Activated naive CD4-positive, alpha-beta T cell treated with anti-CD3 and anti-CD28 coated beads, Interleukin-2, amount 10 ng/mL, durations not matched to agents 7 days and 5 days (primary cell): Measurements from ENCODE around the gene ANGPTL5.
"Not testable (repeated sequence)": the region's sequence is repeated elsewhere in the genome, so short reads cannot be mapped to it uniquely, and the experiment has no call there.

Experiments used
- CTCF ChIA-PET: fragments of 350-600 bp; sonication (Branson Sonifier 250); formaldehyde crosslinking; loops from one replicate; lab custom pipeline; 2021; ENCODE audit warnings: antibody characterized with exemption; lab: Charles Lee
- DNase-seq: peaks from one replicate; pipeline ENCODE4 v3.0.0-alpha.2; 2020
- H3K27ac Mint-ChIP-seq: one replicate; pipeline ENCODE4 v1.8.0; 2021; ENCODE audit warnings: mild to moderate bottlenecking, moderate library complexity, mixed read lengths
- H3K27me3 Mint-ChIP-seq: one replicate; pipeline ENCODE4 v1.8.0; 2021; ENCODE audit warnings: mild to moderate bottlenecking, mixed read lengths
- H3K36me3 Mint-ChIP-seq: one replicate; pipeline ENCODE4 v1.8.0; 2021; ENCODE audit warnings: mixed read lengths
- H3K4me1 Mint-ChIP-seq: one replicate; pipeline ENCODE4 v1.8.0; 2021; ENCODE audit warnings: mixed read lengths
- H3K4me3 Mint-ChIP-seq: one replicate; pipeline ENCODE4 v1.8.0; 2021; ENCODE audit warnings: mild to moderate bottlenecking, moderate library complexity, mixed read lengths
- H3K9me3 Mint-ChIP-seq: one replicate; pipeline ENCODE4 v1.8.0; 2021; ENCODE audit warnings: mixed read lengths

ANGPTL5 gene

GRCh38 chr11:101867951-101868350, 48.4 kb downstream of the ANGPTL5 start:
- no peaks in the 10 kb centered on the region for H3K9me3 Mint-ChIP-seq
- H3K27ac Mint-ChIP-seq, result no peak overlapping the region
- no peaks in the 10 kb centered on the region for H3K27me3 Mint-ChIP-seq
- CTCF ChIA-PET, result no interaction called here
- no peak for DNase-seq
- H3K4me1 Mint-ChIP-seq, result no peaks in the 10 kb centered on the region
- H3K4me3 Mint-ChIP-seq, result no peak overlapping the region
- no peaks in the 10 kb centered on the region for H3K36me3 Mint-ChIP-seq

- Mint-ChIP-seq H3K36me3 (no peaks in the 10 kb centered on the region), H3K27ac (no peak overlapping the region), H3K9me3 (no peaks in the 10 kb centered on the region), H3K4me1 (no peaks in the 10 kb centered on the region), H3K4me3 (no peak overlapping the region), H3K27me3 (no peaks in the 10 kb centered on the region)
- CTCF ChIA-PET, result no interaction called here
- DNase-seq, result no peak
Measured at GRCh38 chr11:101866619-101867491, 49.5 kb downstream of the ANGPTL5 start.

GRCh38 chr11:101864098-101864497, 52.2 kb downstream of the ANGPTL5 start:
- H3K36me3 Mint-ChIP-seq, result no peaks in the 10 kb centered on the region
- H3K4me1 Mint-ChIP-seq, result no peaks in the 10 kb centered on the region
- no peak for DNase-seq
- no peaks in the 10 kb centered on the region for H3K9me3 Mint-ChIP-seq
- H3K27me3 Mint-ChIP-seq, result no peaks in the 10 kb centered on the region
- CTCF ChIA-PET, result interaction anchor here (0.6 to 5.9 kb wide), 4 partner anchors 17 to 749 kb away, joined by 3 to 116 read pairs (median 4); no protein-coding TSS in a partner anchor
- no peak overlapping the region for H3K4me3 Mint-ChIP-seq
- no peak overlapping the region for H3K27ac Mint-ChIP-seq

- Mint-ChIP-seq H3K27me3 (no peaks in the 10 kb centered on the region), H3K9me3 (no peaks in the 10 kb centered on the region), H3K4me1 (no peaks in the 10 kb centered on the region), H3K36me3 (no peaks in the 10 kb centered on the region), H3K27ac (no peak overlapping the region), H3K4me3 (no peak overlapping the region)
- DNase-seq, result no peak
- CTCF ChIA-PET, result interaction anchor here (0.6 to 5.9 kb wide), 2 partner anchors 144 to 1240 kb away, joined by 3 to 116 read pairs; no protein-coding TSS in a partner anchor
Measured at GRCh38 chr11:101863361-101863760, 53.0 kb downstream of the ANGPTL5 start.

GRCh38 chr11:101862391-101863233, 53.7 kb downstream of the ANGPTL5 start:
- CTCF ChIA-PET, result interaction anchor here (0.6 to 5.9 kb wide), 5 partner anchors 12 to 1241 kb away, joined by 3 to 116 read pairs (median 3); no protein-coding TSS in a partner anchor
- H3K27ac Mint-ChIP-seq, result no peak overlapping the region
- H3K27me3 Mint-ChIP-seq, result no peaks in the 10 kb centered on the region
- no peak overlapping the region for H3K4me3 Mint-ChIP-seq
- H3K36me3 Mint-ChIP-seq, result no peaks in the 10 kb centered on the region
- H3K4me1 Mint-ChIP-seq, result no peaks in the 10 kb centered on the region
- DNase-seq, result no peak
- no peaks in the 10 kb centered on the region for H3K9me3 Mint-ChIP-seq

- Mint-ChIP-seq H3K27me3 (no peaks in the 10 kb centered on the region), H3K36me3 (no peaks in the 10 kb centered on the region), H3K4me3 (no peak overlapping the region), H3K27ac (no peak overlapping the region), H3K9me3 (no peaks in the 10 kb centered on the region), H3K4me1 (no peaks in the 10 kb centered on the region)
- CTCF ChIA-PET, result interaction anchor here (0.6 to 5.9 kb wide), 14 partner anchors 12 to 1016 kb away, joined by 3 to 116 read pairs (median 3); no protein-coding TSS in a partner anchor
- peak; percentile 36 for DNase-seq
Measured at GRCh38 chr11:101860696-101861427, 55.5 kb downstream of the ANGPTL5 start.

- H3K4me1 Mint-ChIP-seq, H3K27ac Mint-ChIP-seq, H3K36me3 Mint-ChIP-seq, H3K27me3 Mint-ChIP-seq, H3K9me3 Mint-ChIP-seq, DNase-seq, CTCF ChIA-PET, H3K4me3 Mint-ChIP-seq: not testable (repeated sequence)
Measured at GRCh38 chr11:101852260-101852659, 64.1 kb downstream of the ANGPTL5 start.

- CTCF ChIA-PET, result interaction anchor here (1.8 kb wide), 1 partner anchor 13 kb away, joined by 5 read pairs; no protein-coding TSS in a partner anchor
- Mint-ChIP-seq H3K27me3 (peaks cover 3% of the 10 kb centered on the region), H3K4me3 (no peak overlapping the region), H3K4me1 (no peaks in the 10 kb centered on the region), H3K36me3 (no peaks in the 10 kb centered on the region), H3K27ac (no peak overlapping the region), H3K9me3 (no peaks in the 10 kb centered on the region)
- no peak for DNase-seq
Measured at GRCh38 chr11:101848262-101848661, 68.1 kb downstream of the ANGPTL5 start.

- Mint-ChIP-seq H3K27ac (no peak overlapping the region), H3K4me3 (no peak overlapping the region), H3K27me3 (peaks cover 3% of the 10 kb centered on the region), H3K36me3 (no peaks in the 10 kb centered on the region), H3K4me1 (no peaks in the 10 kb centered on the region), H3K9me3 (no peaks in the 10 kb centered on the region)
- CTCF ChIA-PET, result no interaction called here
- DNase-seq, result no peak
Measured at GRCh38 chr11:101844608-101845007, 71.7 kb downstream of the ANGPTL5 start.

GRCh38 chr11:101840704-101841103, 75.6 kb downstream of the ANGPTL5 start:
- CTCF ChIA-PET, result no interaction called here
- Mint-ChIP-seq H3K27ac (no peak overlapping the region), H3K27me3 (peaks cover 3% of the 10 kb centered on the region), H3K4me1 (no peaks in the 10 kb centered on the region), H3K4me3 (no peak overlapping the region), H3K9me3 (no peaks in the 10 kb centered on the region), H3K36me3 (no peaks in the 10 kb centered on the region)
- DNase-seq, result no peak
